Mesenchymal stem cell (in vitro differentiated cells and primary cell): ENCODE measurements around the gene ABCC9.

Source experiments
- DNase-seq: peaks from one replicate; pipeline ENCODE4 v3.0.0-alpha.2; 2013
- H2AFZ ChIP-seq: one replicate; pipeline ENCODE4 v1.6.1; 2013; ENCODE audit warnings: low read depth, mild to moderate bottlenecking, control low read depth, inconsistent platforms, low read length, moderate library complexity
- H2AK5ac ChIP-seq: 2 replicates; pipeline ENCODE4 v1.6.1; 2013; ENCODE audit warnings: low read length, moderate library complexity, mild to moderate bottlenecking, inconsistent platforms; ENCODE audit not compliant: severe bottlenecking
- H2BK120ac ChIP-seq: one replicate; pipeline ENCODE4 v1.6.1; 2013; ENCODE audit warnings: low read depth, mild to moderate bottlenecking, inconsistent platforms, low read length, moderate library complexity
- H2BK12ac ChIP-seq, 2 experiments: one replicate each; pipeline ENCODE4 v1.6.1; 2013; ENCODE audit warnings: inconsistent platforms in 2 of 2, low read length in 2 of 2, mild to moderate bottlenecking in 2 of 2, moderate library complexity in 2 of 2, control low read depth in 1 of 2
- H2BK15ac ChIP-seq: one replicate; pipeline ENCODE4 v1.6.1; 2013; ENCODE audit warnings: mild to moderate bottlenecking, low read depth, inconsistent platforms; ENCODE audit not compliant: poor library complexity, severe bottlenecking
- H2BK5ac ChIP-seq: 2 replicates; pipeline ENCODE4 v1.6.1; 2013; ENCODE audit warnings: low read depth, mild to moderate bottlenecking, low read length, control low read depth, inconsistent platforms; ENCODE audit not compliant: poor library complexity, severe bottlenecking
- H3K14ac ChIP-seq, 2 experiments: one replicate each; pipeline ENCODE4 v1.6.1; 2013; ENCODE audit warnings: inconsistent platforms in 2 of 2, low read length in 2 of 2, control low read depth in 1 of 2, mild to moderate bottlenecking in 1 of 2, moderate library complexity in 1 of 2
- H3K18ac ChIP-seq, 2 experiments: one replicate each; pipeline ENCODE4 v1.6.1; 2013; ENCODE audit warnings: inconsistent platforms in 2 of 2, low read length in 2 of 2, control low read depth in 1 of 2, low read depth in 1 of 2, mild to moderate bottlenecking in 1 of 2
- H3K23ac ChIP-seq, 2 experiments: one replicate each; pipeline ENCODE4 v1.6.1; 2013; ENCODE audit warnings: inconsistent platforms in 2 of 2, low read length in 2 of 2, mild to moderate bottlenecking in 2 of 2, moderate library complexity in 2 of 2, control low read depth in 1 of 2
- H3K27ac ChIP-seq: 2 replicates; pipeline ENCODE4 v1.5.1; 2013; ENCODE audit warnings: mild to moderate bottlenecking, moderate library complexity, low read length, control low read depth, inconsistent platforms; ENCODE audit not compliant: poor library complexity, severe bottlenecking
- H3K27me3 ChIP-seq, 2 experiments: 2 replicates each; pipeline versions ENCODE4 v1.6.1 to v1.7.0; 2013; ENCODE audit warnings: low read length in 2 of 2, mild to moderate bottlenecking in 2 of 2, moderate library complexity in 2 of 2, control low read depth in 1 of 2, inconsistent platforms in 1 of 2; ENCODE audit not compliant: control insufficient read depth in 1 of 2, insufficient read depth in 1 of 2
- H3K36me3 ChIP-seq, 2 experiments: 2 replicates each; pipeline versions ENCODE4 v1.6.1 to v1.7.0; 2013; ENCODE audit warnings: low read length in 2 of 2, control low read depth in 1 of 2, inconsistent platforms in 1 of 2, low read depth in 1 of 2, mild to moderate bottlenecking in 1 of 2; ENCODE audit not compliant: insufficient read depth in 2 of 2, control insufficient read depth in 1 of 2
- H3K4ac ChIP-seq, 2 experiments: one replicate each; pipeline ENCODE4 v1.6.1; 2013; ENCODE audit warnings: inconsistent platforms in 2 of 2, low read length in 2 of 2, mild to moderate bottlenecking in 2 of 2, moderate library complexity in 2 of 2, control low read depth in 1 of 2, low read depth in 1 of 2
- H3K4me1 ChIP-seq: 2 replicates; pipeline ENCODE4 v1.6.1; 2013; ENCODE audit warnings: low read depth, low read length, control low read depth; ENCODE audit not compliant: control insufficient read depth, insufficient read depth
- H3K4me2 ChIP-seq: 2 replicates; pipeline ENCODE4 v1.6.1; 2013; ENCODE audit warnings: low read length, mild to moderate bottlenecking, inconsistent platforms; ENCODE audit not compliant: poor library complexity, severe bottlenecking
- H3K4me3 ChIP-seq, 2 experiments: 2 replicates each; pipeline versions ENCODE4 v1.5.1 to v1.7.0; 2013; ENCODE audit warnings: low read length in 2 of 2, mild to moderate bottlenecking in 2 of 2, control low read depth in 1 of 2, low read depth in 1 of 2; ENCODE audit not compliant: insufficient read depth in 1 of 2
- H3K79me1 ChIP-seq: replicated peaks from 2 replicates; pipeline ENCODE4 v1.6.1; 2013; ENCODE audit warnings: mild to moderate bottlenecking, control low read depth, low read length, inconsistent platforms; ENCODE audit not compliant: poor library complexity, severe bottlenecking
- H3K9ac ChIP-seq: 2 replicates; pipeline ENCODE4 v1.7.0; 2013; ENCODE audit warnings: mild to moderate bottlenecking, low read length, moderate library complexity
- H3K9me3 ChIP-seq: 2 replicates; pipeline ENCODE4 v1.7.0; 2013; ENCODE audit warnings: mild to moderate bottlenecking, low read length; ENCODE audit not compliant: control insufficient read depth
- H4K8ac ChIP-seq: one replicate; pipeline ENCODE4 v1.6.1; 2013; ENCODE audit warnings: inconsistent platforms, mild to moderate bottlenecking, low read length, moderate library complexity
- H4K91ac ChIP-seq: one replicate; pipeline ENCODE4 v1.6.1; 2013; ENCODE audit warnings: mild to moderate bottlenecking, low read length, inconsistent platforms
- WGBS: methylation state at CpG from one replicate; pipeline ENCODE4 v1.1.7; 2013; ENCODE audit warnings: mixed read lengths; 5-methylcytosine and 5-hydroxymethylcytosine counted together

ABCC9 gene

GRCh38 chr12:21913823-21914222 is 27.4 kb downstream of the ABCC9 start:
- Histone ChIP-seq H2AK5ac (no peak overlapping the region), H2BK120ac (no peak overlapping the region)

GRCh38 chr12:21912318-21912717 is 28.9 kb downstream of the ABCC9 start:
- H3K36me3 ChIP-seq, result no peaks in the 10 kb centered on the region
- no peak overlapping the region for H3K27ac ChIP-seq
- no peaks in the 10 kb centered on the region for H3K9me3 ChIP-seq
- H3K4me3 ChIP-seq, result no peak overlapping the region
- no peak overlapping the region for H3K4ac ChIP-seq
- no peaks in the 10 kb centered on the region for H3K79me1 ChIP-seq
- H2BK120ac ChIP-seq, result no peak overlapping the region
- no peak overlapping the region for H2AFZ ChIP-seq
- no peak for DNase-seq
- H2BK15ac ChIP-seq, result no peak overlapping the region
- no peak overlapping the region for H3K14ac ChIP-seq
- H3K9ac ChIP-seq, result no peak overlapping the region
- WGBS, result no CpG with 5 or more reads among the region's 3 CpGs
- H4K8ac ChIP-seq, result no peak overlapping the region
- no peaks in the 10 kb centered on the region for H3K27me3 ChIP-seq
- H2AK5ac ChIP-seq, result no peak overlapping the region
- H2BK12ac ChIP-seq, result no peak overlapping the region
- no peaks in the 10 kb centered on the region for H3K4me1 ChIP-seq
- H3K18ac ChIP-seq, result no peak overlapping the region
- H2BK5ac ChIP-seq, result no peak overlapping the region
- no peak overlapping the region for H3K23ac ChIP-seq
- no peak overlapping the region for H3K4me2 ChIP-seq
- no peak overlapping the region for H4K91ac ChIP-seq

More at GRCh38 chr12:21913823-21914222, 27.4 kb downstream of the ABCC9 start:
- no peak for DNase-seq
- H2BK15ac ChIP-seq, result no peak overlapping the region
- H4K91ac ChIP-seq, result no peak overlapping the region
- H3K27ac ChIP-seq, result no peak overlapping the region
- no peak overlapping the region for H3K23ac ChIP-seq
- no peak overlapping the region for H3K4ac ChIP-seq
- H3K4me2 ChIP-seq, result no peak overlapping the region
- no peak overlapping the region for H2BK5ac ChIP-seq
- H2BK12ac ChIP-seq, result no peak overlapping the region
- H4K8ac ChIP-seq, result no peak overlapping the region
- H3K4me1 ChIP-seq, result no peaks in the 10 kb centered on the region
- H3K36me3 ChIP-seq, result no peaks in the 10 kb centered on the region
- H3K18ac ChIP-seq, result no peak overlapping the region
- no peaks in the 10 kb centered on the region for H3K79me1 ChIP-seq
- 83% methylated on average over 1 of the region's 1 CpG for WGBS
- no peak overlapping the region for H3K14ac ChIP-seq
- no peak overlapping the region for H2AFZ ChIP-seq
- no peaks in the 10 kb centered on the region for H3K9me3 ChIP-seq
- no peaks in the 10 kb centered on the region for H3K27me3 ChIP-seq
- no peak overlapping the region for H3K9ac ChIP-seq
- H3K4me3 ChIP-seq, result no peak overlapping the region

DNA sequence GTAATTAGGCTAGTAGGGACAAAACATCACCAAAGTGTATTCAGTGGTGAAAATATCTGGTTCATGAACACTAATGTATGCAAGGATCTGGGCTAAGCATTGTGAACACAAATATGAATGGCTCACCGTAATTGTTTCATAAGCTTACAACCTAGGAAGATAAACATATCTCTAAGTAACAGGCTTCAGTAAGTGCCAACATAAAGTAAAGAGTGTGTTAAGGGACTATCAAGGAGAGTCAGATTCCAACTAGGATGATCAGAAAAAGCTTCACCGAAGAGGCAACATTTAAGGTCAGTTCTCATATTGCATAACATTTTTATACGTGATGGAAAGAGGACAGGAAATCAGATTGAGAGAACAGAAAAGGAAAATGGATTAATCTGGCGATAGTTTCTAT is 29.4 kb downstream of the ABCC9 start:
- H2AFZ ChIP-seq, result no peak overlapping the region
- no peaks in the 10 kb centered on the region for H3K27me3 ChIP-seq
- no peak for DNase-seq
- H2BK15ac ChIP-seq, result no peak overlapping the region
- H3K4me3 ChIP-seq, result no peak overlapping the region
- no peak overlapping the region for H2BK5ac ChIP-seq
- WGBS, result 100% methylated on average over 1 of the region's 4 CpGs
- H2BK12ac ChIP-seq, result no peak overlapping the region
- no peaks in the 10 kb centered on the region for H3K4me1 ChIP-seq
- no peak overlapping the region for H3K27ac ChIP-seq
- no peaks in the 10 kb centered on the region for H3K79me1 ChIP-seq
- H3K36me3 ChIP-seq, result no peaks in the 10 kb centered on the region
- no peak overlapping the region for H2AK5ac ChIP-seq
- H4K91ac ChIP-seq, result no peak overlapping the region
- no peak overlapping the region for H3K4me2 ChIP-seq
- no peak overlapping the region for H2BK120ac ChIP-seq
- no peak overlapping the region for H3K4ac ChIP-seq
- no peak overlapping the region for H3K18ac ChIP-seq
- H3K9ac ChIP-seq, result no peak overlapping the region
- H3K14ac ChIP-seq, result no peak overlapping the region
- no peaks in the 10 kb centered on the region for H3K9me3 ChIP-seq
- no peak overlapping the region for H4K8ac ChIP-seq
- no peak overlapping the region for H3K23ac ChIP-seq

GRCh38 chr12:21910657-21911056 is 30.6 kb downstream of the ABCC9 start:
- Histone ChIP-seq H4K91ac (no peak overlapping the region), H3K36me3 (no peaks in the 10 kb centered on the region), H2BK120ac (no peak overlapping the region), H3K9me3 (no peaks in the 10 kb centered on the region), H3K4me2 (no peak overlapping the region), H3K9ac (no peak overlapping the region), H3K4ac (no peak overlapping the region), H2BK5ac (no peak overlapping the region), H3K23ac (no peak overlapping the region), H3K27ac (no peak overlapping the region), H2AFZ (no peak overlapping the region), H2BK12ac (no peak overlapping the region), H3K4me1 (no peaks in the 10 kb centered on the region), H4K8ac (no peak overlapping the region), H3K18ac (no peak overlapping the region), H3K14ac (no peak overlapping the region), H3K79me1 (no peaks in the 10 kb centered on the region), H2AK5ac (no peak overlapping the region), H2BK15ac (no peak overlapping the region), H3K27me3 (no peaks in the 10 kb centered on the region), H3K4me3 (no peak overlapping the region)
- DNase-seq, result no peak
- 62% methylated on average over 1 of the region's 6 CpGs for WGBS
